GM12878 (cell line): ENCODE measurements around the gene LRRC4. TPM values are rescaled to one million over a fixed set of nuclear protein-coding genes. Genes with fewer than 3 reads are reported as not detected.

Experiments
- ATAC-seq: fragments of 200-7000 bp; cut with Tn5 transposase; 3 replicates; pipeline ENCODE4 v1.9.1; 2020; ENCODE audit warnings: mild to moderate bottlenecking, moderate library complexity
- BruUV-seq: library from RNA; stranded (reverse); fragments of 400-500 nt; replicated peaks from 2 replicates; lab custom pipeline; 2021; lab: Mats Ljungman, UMichigan
- CTCF ChIA-PET: fragments of 300-600 bp; sonication (Branson Sonifier 250); formaldehyde crosslinking; extraction: SDS; loops from one replicate; lab custom pipeline; 2021; ENCODE audit warnings: inconsistent platforms; lab: Yijun Ruan, JAX
- POLR2A ChIA-PET: fragments of 350-600 bp; formaldehyde crosslinking; extraction: SDS; loops from one replicate; lab custom pipeline; 2021; ENCODE audit warnings: inconsistent platforms; lab: Charles Lee
- RAD21 ChIA-PET: fragments of 300-600 bp; sonication (Branson Sonifier 250); formaldehyde crosslinking; loops from one replicate; lab custom pipeline; 2023; ENCODE audit warnings: antibody characterized with exemption; ENCODE audit not compliant: unreplicated experiment; lab: Charles Lee
- SMC1A ChIA-PET: fragments of 300-600 bp; sonication (Branson Sonifier 250); formaldehyde crosslinking; loops from one replicate; lab custom pipeline; 2023; ENCODE audit not compliant: unreplicated experiment, uncharacterized antibody; lab: Charles Lee
- DNase-seq: peaks from one replicate; pipeline ENCODE4 v3.0.0-alpha.2; 2011; ENCODE audit warnings: low read depth, low spot score
- FAIRE-seq: peaks from 3 replicates; lab custom pipeline; 2011; peaks lifted over from hg19 to GRCh38; lab: Jason Lieb, UNC
- H2AFZ ChIP-seq: 2 replicates; pipeline ENCODE4 v1.6.0; 2011; ENCODE audit warnings: low read depth, low read length, control low read depth; ENCODE audit not compliant: control insufficient read depth
- H3K27ac ChIP-seq: 2 replicates; pipeline ENCODE4 v1.5.1; 2011; ENCODE audit warnings: control low read depth; ENCODE audit not compliant: control insufficient read depth, insufficient read depth
- H3K27me3 ChIP-seq, 2 experiments: replicated peaks in 1 of 2; 2 replicates each; pipeline versions ENCODE4 v1.6.0 to v1.6.1; 2011; ENCODE audit warnings: low read length in 1 of 2; ENCODE audit not compliant: control insufficient read depth in 2 of 2, insufficient read depth in 2 of 2
- H3K36me3 ChIP-seq, 2 experiments: 2 replicates each; pipeline ENCODE4 v1.5.1; 2011; ENCODE audit warnings: low read length in 1 of 2; ENCODE audit not compliant: control insufficient read depth in 2 of 2, insufficient read depth in 2 of 2
- H3K4me1 ChIP-seq: 2 replicates; pipeline ENCODE4 v1.6.1; 2011; ENCODE audit warnings: mild to moderate bottlenecking, low read length, moderate library complexity, mixed read lengths; ENCODE audit not compliant: control insufficient read depth, insufficient read depth
- H3K4me2 ChIP-seq: 2 replicates; pipeline ENCODE4 v1.6.0; 2011; ENCODE audit warnings: control low read depth; ENCODE audit not compliant: control insufficient read depth, insufficient read depth
- H3K4me3 ChIP-seq: fragments of 200-600 bp; sonication (generic); 2 replicates; pipeline ENCODE4 v1.5.1; 2016
- H3K79me2 ChIP-seq: 2 replicates; pipeline ENCODE4 v1.6.0; 2011; ENCODE audit warnings: low read length; ENCODE audit not compliant: control insufficient read depth, insufficient read depth
- H3K9ac ChIP-seq: 2 replicates; pipeline ENCODE4 v1.8.0; 2011; ENCODE audit warnings: low read length, control low read depth, mixed read lengths; ENCODE audit not compliant: control insufficient read depth, insufficient read depth
- H3K9me3 ChIP-seq: replicated peaks from 3 replicates; pipeline ENCODE4 v1.5.1; 2011; ENCODE audit warnings: mild to moderate bottlenecking, low read length; ENCODE audit not compliant: control insufficient read depth, insufficient read depth
- H4K20me1 ChIP-seq: 2 replicates; pipeline ENCODE4 v1.6.0; 2011; ENCODE audit not compliant: control insufficient read depth, insufficient read depth
- BMI1 ChIP-seq: fragments of 450-650 bp; IDR thresholded peaks from 2 replicates; pipeline ENCODE4 v1.6.1; 2016; ENCODE audit warnings: mild to moderate bottlenecking, moderate library complexity, borderline replicate concordance
- CBFB ChIP-seq: IDR thresholded peaks from 2 replicates; pipeline ENCODE4 v1.6.1; 2016; ENCODE audit warnings: antibody characterized with exemption, low read depth
- CHD1 ChIP-seq: IDR thresholded peaks from 2 replicates; pipeline ENCODE4 v1.6.1; 2012; ENCODE audit warnings: low read depth, low read length, improper control_type of control experiment
- CREM ChIP-seq: IDR thresholded peaks from 2 replicates; pipeline ENCODE4 v1.6.1; 2014; ENCODE audit warnings: antibody characterized with exemption, low read depth
- FOXM1 ChIP-seq: IDR thresholded peaks from 2 replicates; pipeline ENCODE4 v1.6.1; 2012; ENCODE audit warnings: low read depth, mild to moderate bottlenecking, inconsistent platforms, low read length, moderate library complexity
- KDM1A ChIP-seq: fragments of 200-600 bp; sonication (generic); IDR thresholded peaks from 2 replicates; pipeline ENCODE4 v1.6.1; 2016; ENCODE audit warnings: borderline replicate concordance
- MYC ChIP-seq: IDR thresholded peaks from 2 replicates; pipeline ENCODE4 v1.6.1; 2011; ENCODE audit warnings: mild to moderate bottlenecking, low read length, moderate library complexity, inconsistent platforms; ENCODE audit not compliant: insufficient read depth, insufficient replicate concordance, insufficient read length, severe bottlenecking
- POLR2A ChIP-seq: IDR thresholded peaks from 2 replicates; pipeline ENCODE4 v1.6.1; 2011; ENCODE audit warnings: low read depth, mild to moderate bottlenecking, low read length
- SRF ChIP-seq, 2 experiments: IDR thresholded peaks; 2 replicates each; pipeline ENCODE4 v1.6.1; 2011; ENCODE audit warnings: low read depth in 2 of 2, low read length in 2 of 2, mild to moderate bottlenecking in 1 of 2, moderate library complexity in 1 of 2
- WGBS: methylation state at CpG from one replicate; pipeline ENCODE4 v1.1.6; 2016; ENCODE audit warnings: low lambda C conversion rate; ENCODE audit not compliant: insufficient replicate concordance, insufficient coverage; ENCODE audit errors: missing lambda C conversion rate; 5-methylcytosine and 5-hydroxymethylcytosine counted together
- in situ Hi-C: fragments of 300-500 bp; cut with MboI; formaldehyde crosslinking; loops from 9 replicates; pipeline ENCODE4 v1.14.3; 2018; ENCODE audit warnings: mixed read lengths
- intact Hi-C: fragments of 100-400 bp; cut with micrococcal nuclease; formaldehyde crosslinking; loops from one replicate; pipeline ENCODE4 v1.14.2; 2022; ENCODE audit not compliant: unreplicated experiment
- polyA plus RNA-seq, 11 experiments: library from polyadenylated mRNA; depleted of rRNA in 4 of 11; unstranded in 6 of 11; stranded (reverse) in 5 of 11; fragments of >200 nt; fragmentation: Nextera tagmentation in 4 of 11; fragmentation: Illumina TruSeq in 1 of 11; extraction: Ambion mirVana in 4 of 11; extraction: Trizol in 1 of 11; gene quantifications; 1 replicate in 1 of 11; 2 replicates in 10 of 11; pipeline versions ENCODE4 v1.2.1 to v1.2.3, GENCODE V29; 2011 to 2016; ENCODE audit warnings: inconsistent platforms in 2 of 11, missing spikeins in 2 of 11, low read depth in 1 of 11
- total RNA-seq, 4 experiments: library from RNA; depleted of rRNA in 3 of 4; stranded (reverse); fragments of >200 nt in 3 of 4; fragmentation: Illumina TruSeq in 1 of 4; extraction: Trizol in 1 of 4; gene quantifications; 2 replicates each; pipeline versions ENCODE4 v1.2.1 to v1.2.3, GENCODE V29; 2013 to 2021
- TF ChIP-seq, protein P1 (sequence below): fragments of 450-650 bp; formaldehyde crosslinking; IDR thresholded peaks from 2 replicates; pipeline ENCODE4 v1.4.0; 2020; ENCODE audit warnings: mild to moderate bottlenecking, moderate library complexity
- TF ChIP-seq, protein P2 (sequence below): fragments of 450-650 bp; IDR thresholded peaks from 2 replicates; pipeline ENCODE4 v1.6.1; 2017; ENCODE audit warnings: mild to moderate bottlenecking, moderate library complexity

LRRC4 gene
- total and polyA plus RNA-seq, 10 of the 15 experiments (the other 5 are each of a cell fraction or from before 2014, with no cell fraction given): 0.06 to 0.85 (median 0.12) TPM; not detected in 4

DNA sequence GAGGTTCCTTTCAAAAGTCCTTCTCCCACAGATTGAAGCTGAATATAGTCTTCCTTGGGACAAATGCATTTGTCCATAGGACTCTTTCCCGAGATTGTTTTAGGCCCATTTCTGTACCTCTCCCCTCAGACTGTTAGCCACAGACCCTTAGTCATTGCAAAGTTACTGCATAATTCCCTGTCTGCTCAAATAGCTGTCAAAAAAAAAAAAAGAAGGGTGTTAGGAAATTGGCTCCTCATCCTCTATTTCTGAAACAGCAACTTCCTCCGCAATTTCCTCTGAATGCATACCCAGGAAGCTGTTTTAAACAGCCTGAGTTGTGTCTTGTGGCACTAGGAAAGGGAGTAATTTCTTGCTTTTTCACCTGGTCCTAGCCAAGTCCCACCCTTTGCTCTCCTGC lies 5.4 kb downstream of the LRRC4 start:
- in situ Hi-C loops: no loop called here
- SMC1A ChIA-PET: no interaction called here
- BruUV-seq: no TSS peak
- Histone ChIP-seq H3K9ac (no peak overlapping the region), H3K27ac (no peak overlapping the region), H3K4me1 (peaks cover 4% of the 10 kb centered on the region; the same call in 1 of the 2 replicates), H3K36me3 (peaks cover 11 to 23% of the 10 kb centered on the region in 2 experiments), H3K9me3 (no peaks in the 10 kb centered on the region; the same call in 2 of the 3 replicates)
- no peak for ATAC-seq
- TF ChIP-seq MYC: no peak
- TF ChIP-seq CBFB: no peak
- TF ChIP-seq FOXM1: no peak
- TF ChIP-seq, protein P1, sequence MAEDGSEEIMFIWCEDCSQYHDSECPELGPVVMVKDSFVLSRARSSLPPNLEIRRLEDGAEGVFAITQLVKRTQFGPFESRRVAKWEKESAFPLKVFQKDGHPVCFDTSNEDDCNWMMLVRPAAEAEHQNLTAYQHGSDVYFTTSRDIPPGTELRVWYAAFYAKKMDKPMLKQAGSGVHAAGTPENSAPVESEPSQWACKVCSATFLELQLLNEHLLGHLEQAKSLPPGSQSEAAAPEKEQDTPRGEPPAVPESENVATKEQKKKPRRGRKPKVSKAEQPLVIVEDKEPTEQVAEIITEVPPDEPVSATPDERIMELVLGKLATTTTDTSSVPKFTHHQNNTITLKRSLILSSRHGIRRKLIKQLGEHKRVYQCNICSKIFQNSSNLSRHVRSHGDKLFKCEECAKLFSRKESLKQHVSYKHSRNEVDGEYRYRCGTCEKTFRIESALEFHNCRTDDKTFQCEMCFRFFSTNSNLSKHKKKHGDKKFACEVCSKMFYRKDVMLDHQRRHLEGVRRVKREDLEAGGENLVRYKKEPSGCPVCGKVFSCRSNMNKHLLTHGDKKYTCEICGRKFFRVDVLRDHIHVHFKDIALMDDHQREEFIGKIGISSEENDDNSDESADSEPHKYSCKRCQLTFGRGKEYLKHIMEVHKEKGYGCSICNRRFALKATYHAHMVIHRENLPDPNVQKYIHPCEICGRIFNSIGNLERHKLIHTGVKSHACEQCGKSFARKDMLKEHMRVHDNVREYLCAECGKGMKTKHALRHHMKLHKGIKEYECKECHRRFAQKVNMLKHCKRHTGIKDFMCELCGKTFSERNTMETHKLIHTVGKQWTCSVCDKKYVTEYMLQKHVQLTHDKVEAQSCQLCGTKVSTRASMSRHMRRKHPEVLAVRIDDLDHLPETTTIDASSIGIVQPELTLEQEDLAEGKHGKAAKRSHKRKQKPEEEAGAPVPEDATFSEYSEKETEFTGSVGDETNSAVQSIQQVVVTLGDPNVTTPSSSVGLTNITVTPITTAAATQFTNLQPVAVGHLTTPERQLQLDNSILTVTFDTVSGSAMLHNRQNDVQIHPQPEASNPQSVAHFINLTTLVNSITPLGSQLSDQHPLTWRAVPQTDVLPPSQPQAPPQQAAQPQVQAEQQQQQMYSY (CRISPR knock-in tag): no peak
- TF ChIP-seq KDM1A: no peak
- TF ChIP-seq CHD1: no peak
- TF ChIP-seq, protein P2, sequence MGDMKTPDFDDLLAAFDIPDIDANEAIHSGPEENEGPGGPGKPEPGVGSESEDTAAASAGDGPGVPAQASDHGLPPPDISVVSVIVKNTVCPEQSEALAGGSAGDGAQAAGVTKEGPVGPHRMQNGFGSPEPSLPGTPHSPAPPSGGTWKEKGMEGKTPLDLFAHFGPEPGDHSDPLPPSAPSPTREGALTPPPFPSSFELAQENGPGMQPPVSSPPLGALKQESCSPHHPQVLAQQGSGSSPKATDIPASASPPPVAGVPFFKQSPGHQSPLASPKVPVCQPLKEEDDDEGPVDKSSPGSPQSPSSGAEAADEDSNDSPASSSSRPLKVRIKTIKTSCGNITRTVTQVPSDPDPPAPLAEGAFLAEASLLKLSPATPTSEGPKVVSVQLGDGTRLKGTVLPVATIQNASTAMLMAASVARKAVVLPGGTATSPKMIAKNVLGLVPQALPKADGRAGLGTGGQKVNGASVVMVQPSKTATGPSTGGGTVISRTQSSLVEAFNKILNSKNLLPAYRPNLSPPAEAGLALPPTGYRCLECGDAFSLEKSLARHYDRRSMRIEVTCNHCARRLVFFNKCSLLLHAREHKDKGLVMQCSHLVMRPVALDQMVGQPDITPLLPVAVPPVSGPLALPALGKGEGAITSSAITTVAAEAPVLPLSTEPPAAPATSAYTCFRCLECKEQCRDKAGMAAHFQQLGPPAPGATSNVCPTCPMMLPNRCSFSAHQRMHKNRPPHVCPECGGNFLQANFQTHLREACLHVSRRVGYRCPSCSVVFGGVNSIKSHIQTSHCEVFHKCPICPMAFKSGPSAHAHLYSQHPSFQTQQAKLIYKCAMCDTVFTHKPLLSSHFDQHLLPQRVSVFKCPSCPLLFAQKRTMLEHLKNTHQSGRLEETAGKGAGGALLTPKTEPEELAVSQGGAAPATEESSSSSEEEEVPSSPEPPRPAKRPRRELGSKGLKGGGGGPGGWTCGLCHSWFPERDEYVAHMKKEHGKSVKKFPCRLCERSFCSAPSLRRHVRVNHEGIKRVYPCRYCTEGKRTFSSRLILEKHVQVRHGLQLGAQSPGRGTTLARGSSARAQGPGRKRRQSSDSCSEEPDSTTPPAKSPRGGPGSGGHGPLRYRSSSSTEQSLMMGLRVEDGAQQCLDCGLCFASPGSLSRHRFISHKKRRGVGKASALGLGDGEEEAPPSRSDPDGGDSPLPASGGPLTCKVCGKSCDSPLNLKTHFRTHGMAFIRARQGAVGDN: no peak
- no peak for TF ChIP-seq SRF (IDR thresholded peaks at IDR 0.05; ENCODE audit: low read depth in 2 of 2, low read length in 2 of 2)
- TF ChIP-seq CREM: no peak
- TF ChIP-seq POLR2A: no peak
- TF ChIP-seq BMI1: no peak
- TF ChIP-seq, all 136 proteins: peak for 0
- intact Hi-C loops: no loop called here
- H3K4me2 ChIP-seq: no peak overlapping the region
- no peak for DNase-seq
- no peak for FAIRE-seq
- H3K27me3 ChIP-seq: no peaks in the 10 kb centered on the region
- WGBS: 97% methylated on average over 2 of the region's 2 CpGs
- H3K79me2 ChIP-seq: no peaks in the 10 kb centered on the region; the same call in 1 of the 2 replicates
- RAD21 ChIA-PET: no interaction called here
- CTCF ChIA-PET: interaction anchor here (0.6 to 0.8 kb wide), 3 partner anchors 110 to 715 kb away, joined by 3 to 4 read pairs (median 3); no protein-coding TSS in a partner anchor
- POLR2A ChIA-PET: no interaction called here
- no peak overlapping the region for H3K4me3 ChIP-seq
- H2AFZ ChIP-seq: no peak overlapping the region
- peaks cover 10% of the 10 kb centered on the region; the same call in 1 of the 2 replicates for H4K20me1 ChIP-seq
